Osteoblast (primary cell): ENCODE data around the gene TAS1R1. TPM values are rescaled to one million over a fixed set of nuclear protein-coding genes. Genes with fewer than 3 reads are reported as not detected.

Experiments used
- DNase-seq: peaks from one replicate; pipeline ENCODE4 v3.0.0; 2011; ENCODE audit warnings: low spot score, mixed read lengths; ENCODE audit not compliant: insufficient read length; ENCODE audit errors: missing footprints
- H2AFZ ChIP-seq: 2 replicates; pipeline ENCODE4 v1.6.0; 2011; ENCODE audit warnings: mild to moderate bottlenecking, low read length
- H3K27ac ChIP-seq: 2 replicates; pipeline ENCODE4 v1.5.1; 2011; ENCODE audit warnings: mild to moderate bottlenecking, low read depth, low read length, moderate library complexity
- H3K27me3 ChIP-seq: 2 replicates; pipeline ENCODE4 v1.6.0; 2012; ENCODE audit warnings: mild to moderate bottlenecking, control low read depth, inconsistent platforms, low read length, moderate library complexity; ENCODE audit not compliant: insufficient read depth
- H3K36me3 ChIP-seq: 2 replicates; pipeline ENCODE4 v1.5.1; 2011; ENCODE audit warnings: mild to moderate bottlenecking, low read length, control low read depth, moderate library complexity; ENCODE audit not compliant: insufficient read depth
- H3K4me1 ChIP-seq: 2 replicates; pipeline ENCODE4 v1.5.1; 2011; ENCODE audit warnings: mild to moderate bottlenecking, low read length, control low read depth, moderate library complexity; ENCODE audit not compliant: insufficient read depth
- H3K4me2 ChIP-seq: 2 replicates; pipeline ENCODE4 v1.6.0; 2011; ENCODE audit warnings: mild to moderate bottlenecking, low read length; ENCODE audit not compliant: insufficient read depth
- H3K4me3 ChIP-seq: fragments of 200-600 bp; sonication (generic); 3 replicates; pipeline ENCODE4 v1.5.1; 2012; ENCODE audit warnings: mild to moderate bottlenecking, low read length, inconsistent platforms; ENCODE audit not compliant: insufficient read depth
- H3K79me2 ChIP-seq: 2 replicates; pipeline ENCODE4 v1.6.0; 2012; ENCODE audit warnings: mild to moderate bottlenecking, low read length, control low read depth, inconsistent platforms; ENCODE audit not compliant: insufficient read depth
- H3K9me3 ChIP-seq: 2 replicates; pipeline ENCODE4 v1.5.1; 2011; ENCODE audit warnings: low read depth, low read length, control low read depth
- H4K20me1 ChIP-seq: 2 replicates; pipeline ENCODE4 v1.6.0; 2012; ENCODE audit warnings: mild to moderate bottlenecking, low read length, control low read depth; ENCODE audit not compliant: insufficient read depth
- total RNA-seq: library from RNA; depleted of rRNA; stranded (reverse); fragments of >200 nt; gene quantifications from 2 replicates; pipeline ENCODE4 v1.2.3, GENCODE V29; 2012
- TF ChIP-seq, protein P1 (sequence below): IDR thresholded peaks from 2 replicates; pipeline ENCODE4 v1.5.1; 2011; ENCODE audit warnings: mild to moderate bottlenecking, low read depth, low read length, moderate library complexity; ENCODE audit errors: extremely low read depth

Gene TAS1R1
- total RNA-seq, 1 donor, result under 0.01 TPM

DNA sequence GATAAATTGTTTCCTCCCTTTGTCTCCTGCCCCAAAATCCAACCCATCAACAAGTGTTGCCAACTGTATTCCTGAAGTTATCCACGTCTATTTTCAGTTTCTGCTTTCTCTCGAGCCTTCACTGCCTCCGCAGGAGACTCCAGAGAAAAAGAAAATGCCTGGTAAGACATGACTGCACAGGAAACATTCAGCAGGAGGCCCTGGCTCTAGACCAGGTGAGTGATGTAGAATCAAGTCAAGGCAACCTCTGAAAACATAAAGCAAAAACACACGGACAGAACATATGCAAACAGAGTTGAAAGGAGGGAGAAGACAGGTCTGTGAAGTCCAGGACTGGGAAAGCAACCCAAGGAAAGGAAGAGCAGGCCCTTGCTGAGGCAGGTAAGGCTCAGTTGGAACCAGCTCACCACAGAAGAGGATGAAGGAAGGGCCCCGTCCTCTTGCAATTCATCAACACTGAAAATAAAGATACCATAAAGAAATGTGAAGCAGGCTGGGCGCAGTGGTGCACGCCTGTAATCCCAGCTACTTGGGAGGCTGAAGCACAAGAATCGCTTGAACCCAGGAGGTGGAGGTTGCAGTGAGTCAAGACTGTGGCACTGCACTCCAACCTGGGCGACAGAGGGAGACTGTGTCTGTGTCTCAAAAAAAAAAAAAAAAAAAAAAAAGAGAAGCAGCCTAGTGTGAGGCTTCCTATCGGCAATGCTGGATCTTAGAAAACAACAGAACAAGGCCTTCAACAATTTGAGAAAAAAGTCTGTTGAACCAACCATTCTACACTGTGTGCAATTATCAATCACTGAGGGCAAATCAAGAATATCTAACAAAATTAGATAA is 9.6 kb upstream of the TAS1R1 start:
- no peaks in the 10 kb centered on the region for H3K79me2 ChIP-seq
- no peak for DNase-seq
- H3K4me3 ChIP-seq, result no peak overlapping the region
- peaks cover 60% of the 10 kb centered on the region for H3K36me3 ChIP-seq
- H3K27ac ChIP-seq, result peak overlapping the region; percentile 8
- peak overlapping the region; percentile 6 for H3K4me2 ChIP-seq
- TF ChIP-seq, protein P1, sequence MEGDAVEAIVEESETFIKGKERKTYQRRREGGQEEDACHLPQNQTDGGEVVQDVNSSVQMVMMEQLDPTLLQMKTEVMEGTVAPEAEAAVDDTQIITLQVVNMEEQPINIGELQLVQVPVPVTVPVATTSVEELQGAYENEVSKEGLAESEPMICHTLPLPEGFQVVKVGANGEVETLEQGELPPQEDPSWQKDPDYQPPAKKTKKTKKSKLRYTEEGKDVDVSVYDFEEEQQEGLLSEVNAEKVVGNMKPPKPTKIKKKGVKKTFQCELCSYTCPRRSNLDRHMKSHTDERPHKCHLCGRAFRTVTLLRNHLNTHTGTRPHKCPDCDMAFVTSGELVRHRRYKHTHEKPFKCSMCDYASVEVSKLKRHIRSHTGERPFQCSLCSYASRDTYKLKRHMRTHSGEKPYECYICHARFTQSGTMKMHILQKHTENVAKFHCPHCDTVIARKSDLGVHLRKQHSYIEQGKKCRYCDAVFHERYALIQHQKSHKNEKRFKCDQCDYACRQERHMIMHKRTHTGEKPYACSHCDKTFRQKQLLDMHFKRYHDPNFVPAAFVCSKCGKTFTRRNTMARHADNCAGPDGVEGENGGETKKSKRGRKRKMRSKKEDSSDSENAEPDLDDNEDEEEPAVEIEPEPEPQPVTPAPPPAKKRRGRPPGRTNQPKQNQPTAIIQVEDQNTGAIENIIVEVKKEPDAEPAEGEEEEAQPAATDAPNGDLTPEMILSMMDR, result no peak
- H3K9me3 ChIP-seq, result no peaks in the 10 kb centered on the region
- H4K20me1 ChIP-seq, result no peaks in the 10 kb centered on the region
- H3K4me1 ChIP-seq, result peaks cover 8% of the 10 kb centered on the region
- H2AFZ ChIP-seq, result no peak overlapping the region
- H3K27me3 ChIP-seq, result no peaks in the 10 kb centered on the region

DNA sequence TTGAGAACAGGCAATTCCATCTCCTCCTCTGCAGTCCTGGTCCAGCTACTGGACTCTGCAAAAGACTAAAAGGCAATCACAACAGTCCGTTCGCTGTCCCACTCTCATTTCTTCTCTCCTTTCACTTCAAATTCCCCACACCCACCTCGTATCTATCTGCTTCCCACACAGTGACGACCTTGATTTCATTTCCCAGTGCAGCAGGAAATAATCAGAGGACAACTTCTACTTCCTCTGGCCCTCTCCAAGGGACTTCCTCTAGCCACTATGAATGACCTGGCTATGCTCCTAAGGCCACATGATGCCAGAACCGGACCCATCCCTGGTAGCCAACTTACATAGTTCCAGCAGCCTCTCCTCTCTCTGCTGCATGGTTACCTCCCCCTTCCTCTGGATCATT is 8.8 kb upstream of the TAS1R1 start:
- no peaks in the 10 kb centered on the region for H4K20me1 ChIP-seq
- H2AFZ ChIP-seq, result no peak overlapping the region
- no peak overlapping the region for H3K27ac ChIP-seq
- DNase-seq, result no peak
- H3K4me3 ChIP-seq, result no peak overlapping the region
- no peaks in the 10 kb centered on the region for H3K27me3 ChIP-seq
- TF ChIP-seq, protein P1, result no peak
- H3K4me2 ChIP-seq, result no peak overlapping the region
- H3K9me3 ChIP-seq, result no peaks in the 10 kb centered on the region
- H3K36me3 ChIP-seq, result peaks cover 58% of the 10 kb centered on the region
- peaks cover 5% of the 10 kb centered on the region for H3K79me2 ChIP-seq
- peaks cover 8% of the 10 kb centered on the region for H3K4me1 ChIP-seq

- H3K79me2 ChIP-seq, result peaks cover 8% of the 10 kb centered on the region
- no peak overlapping the region for H2AFZ ChIP-seq
- H3K27me3 ChIP-seq, result no peaks in the 10 kb centered on the region
- no peaks in the 10 kb centered on the region for H3K9me3 ChIP-seq
- peak; percentile 71 for DNase-seq
- H3K4me2 ChIP-seq, result no peak overlapping the region
- H3K4me3 ChIP-seq, result no peak overlapping the region
- TF ChIP-seq, protein P1, result peak; percentile 14
- H3K36me3 ChIP-seq, result peaks cover 52% of the 10 kb centered on the region
- no peaks in the 10 kb centered on the region for H4K20me1 ChIP-seq
- peaks cover 8% of the 10 kb centered on the region for H3K4me1 ChIP-seq
- no peak overlapping the region for H3K27ac ChIP-seq
These were observed 7.8 kb upstream of the TAS1R1 start for GRCh38 chr1:6547301-6547700.

DNA sequence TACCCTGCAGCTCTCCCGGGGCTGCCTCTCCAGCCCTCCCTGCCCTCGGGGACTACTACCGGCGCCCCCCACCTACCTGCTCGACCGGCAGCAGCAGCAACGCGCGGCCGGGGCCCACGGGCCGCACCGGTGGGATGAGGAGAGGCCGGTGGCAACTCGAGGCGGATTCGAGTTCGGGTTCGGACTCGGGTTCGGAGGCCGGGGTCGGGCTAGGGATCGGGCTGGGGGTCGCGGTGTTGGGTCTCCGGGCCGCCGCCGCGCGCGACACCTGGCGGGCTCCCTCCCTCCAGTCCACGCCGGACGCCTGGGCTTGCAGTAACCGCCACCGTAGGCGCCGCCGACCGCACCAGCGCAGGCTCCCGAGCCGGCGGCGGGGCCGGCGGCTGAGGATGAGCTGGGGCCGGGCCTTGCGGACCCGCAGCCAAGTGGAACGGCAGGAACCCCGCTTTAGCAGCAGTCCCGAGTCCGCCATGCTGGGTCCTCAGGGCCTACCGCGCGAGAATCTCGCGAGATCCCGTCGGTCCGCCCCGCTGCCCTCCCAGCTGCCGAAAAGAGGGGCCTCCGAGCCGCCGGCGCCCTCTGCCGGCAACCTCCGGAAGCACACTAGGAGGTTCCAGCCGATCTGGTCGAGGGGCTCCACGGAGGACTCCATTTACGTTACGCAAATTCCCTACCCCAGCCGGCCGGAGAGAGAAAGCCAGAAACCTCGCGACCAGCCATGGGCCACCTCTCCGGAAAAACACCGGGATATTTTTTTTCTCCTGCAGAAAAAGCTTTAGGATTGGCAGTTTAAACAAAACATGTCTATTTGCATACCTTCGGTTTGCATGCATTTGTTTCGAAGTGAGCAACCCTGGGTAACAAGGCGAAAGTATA is 838 bp upstream of the TAS1R1 start, which contains the start of gene NOL9:
Gene NOL9, minus strand, starts transcription at position 483 of the 876 bp plus-strand sequence. Its CDS starts 11 bp downstream, at position 472.
- TF ChIP-seq, protein P1, result peak; percentile 91
- peak; percentile 99 for DNase-seq
- peak within 1 kb of the TSS; percentile 97 for H3K4me3 ChIP-seq
- H3K4me2 ChIP-seq, result peak within 1 kb of the TSS; percentile 94
- H4K20me1 ChIP-seq, result peaks cover 4% of the 10 kb centered on the region
- peaks cover 15% of the 10 kb centered on the region for H3K4me1 ChIP-seq
- H3K27ac ChIP-seq, result peak within 1 kb of the TSS; percentile 70
- no peaks in the 10 kb centered on the region for H3K9me3 ChIP-seq
- no peaks in the 10 kb centered on the region for H3K27me3 ChIP-seq
- H3K36me3 ChIP-seq, result peaks cover 12% of the 10 kb centered on the region
- H2AFZ ChIP-seq, result peak within 1 kb of the TSS; percentile 81
- peaks cover 28% of the 10 kb centered on the region for H3K79me2 ChIP-seq
